ENCODE data around the gene UBXN10. TPM values are rescaled to one million over a fixed set of nuclear protein-coding genes. Genes with fewer than 3 reads are reported as not detected.

UBXN10 gene
- total and polyA plus RNA-seq, 8 donors: 0.31 to 8.0 (median 1.8) TPM

GRCh38 chr1:20202166-20202565 is 16.3 kb downstream of the UBXN10 start:
- H3K36me3 ChIP-seq: no peaks in the 10 kb centered on the region
- no peak overlapping the region for H3K4me3 ChIP-seq
- no peaks in the 10 kb centered on the region for H3K4me1 ChIP-seq
- intact Hi-C loops (cut with DNase I; ENCODE audit: low total_unique reads): no loop called here
- DNase-seq: no peak
- H3K27ac ChIP-seq: no peak overlapping the region
- WGBS, 5 donors: 81 to 90% (median 82%) methylated on average over 5 of the region's 5 CpGs
- H3K9me3 ChIP-seq: no peaks in the 10 kb centered on the region
- TF ChIP-seq EP300 (IDR thresholded peaks at IDR 0.05) (no peak), CTCF (IDR thresholded peaks at IDR 0.05) (no peak), POLR2A (IDR thresholded peaks at IDR 0.05) (no peak), POLR2AphosphoS5 (IDR thresholded peaks at IDR 0.05) (no peak)
- H3K27me3 ChIP-seq: peaks cover 0 to 26% (median 0%) of the 10 kb centered on the region in 3 donors

DNA sequence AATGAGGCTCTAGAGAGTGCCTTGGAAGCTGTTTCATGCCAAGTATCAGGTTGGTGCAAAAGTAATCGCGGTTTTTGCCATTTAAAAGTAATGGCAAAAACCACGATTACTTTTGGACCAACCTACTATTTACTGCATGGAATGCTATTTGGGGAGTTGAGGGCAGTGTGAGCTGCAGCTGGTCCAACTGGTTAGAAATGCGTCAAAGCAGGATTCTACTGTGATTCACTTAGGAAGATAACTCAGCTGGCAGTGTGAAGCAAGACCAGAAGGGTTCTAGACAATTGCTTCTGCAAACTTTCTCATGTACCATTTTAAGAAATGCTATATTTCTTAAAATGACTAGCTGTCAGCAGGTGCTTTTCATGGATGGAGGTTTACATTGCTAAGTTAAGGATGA is 21.6 kb downstream of the UBXN10 start:
- TF ChIP-seq POLR2AphosphoS5 (IDR thresholded peaks at IDR 0.05): no peak
- TF ChIP-seq CTCF (IDR thresholded peaks at IDR 0.05): no peak
- TF ChIP-seq EP300 (IDR thresholded peaks at IDR 0.05): no peak
- no peak for TF ChIP-seq POLR2A (IDR thresholded peaks at IDR 0.05)
- Histone ChIP-seq H3K27me3 (peaks cover 0 to 45% (median 4%) of the 10 kb centered on the region in 3 donors), H3K27ac (no peak overlapping the region), H3K9me3 (no peaks in the 10 kb centered on the region), H3K4me3 (no peak overlapping the region), H3K4me1 (peaks cover 0 to 6% (median 2%) of the 10 kb centered on the region in 4 donors), H3K36me3 (no peaks in the 10 kb centered on the region)
- intact Hi-C loops (cut with DNase I; ENCODE audit: low total_unique reads): no loop called here
- no peak for DNase-seq
- WGBS, 5 donors: 63 to 89% (median 79%) methylated on average over 4 of the region's 4 CpGs

DNA sequence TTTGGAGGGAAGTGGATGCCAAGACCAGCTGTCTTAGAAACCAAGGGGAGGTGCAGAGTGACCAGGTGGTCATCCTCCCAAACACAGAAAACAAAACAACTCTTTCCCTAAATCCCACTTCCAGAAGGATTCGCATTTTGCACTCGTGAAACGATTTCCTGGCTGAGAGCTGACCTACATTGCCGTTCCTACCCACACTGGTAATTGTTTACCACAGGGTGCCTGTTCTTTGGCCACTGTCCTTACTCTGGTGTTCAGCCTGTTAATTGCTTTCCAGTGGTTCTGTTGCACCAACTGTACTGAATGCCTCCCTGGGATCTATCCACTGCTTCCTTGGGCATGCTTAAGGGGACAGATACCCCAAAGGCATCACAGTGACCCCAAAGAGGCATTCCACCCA is 23.6 kb downstream of the UBXN10 start:
- no peak for TF ChIP-seq EP300 (IDR thresholded peaks at IDR 0.05)
- TF ChIP-seq POLR2A (IDR thresholded peaks at IDR 0.05): no peak
- no peak for TF ChIP-seq POLR2AphosphoS5 (IDR thresholded peaks at IDR 0.05)
- no peak overlapping the region for H3K27ac ChIP-seq
- no peak overlapping the region for H3K4me3 ChIP-seq
- peaks cover 0 to 51% (median 13%) of the 10 kb centered on the region in 3 donors for H3K27me3 ChIP-seq
- 67 to 71% (median 69%) methylated on average over 4 of the region's 4 CpGs for WGBS, 5 donors
- DNase-seq: no peak
- no peaks in the 10 kb centered on the region for H3K9me3 ChIP-seq
- H3K36me3 ChIP-seq: no peaks in the 10 kb centered on the region
- intact Hi-C loops (cut with DNase I; ENCODE audit: low total_unique reads): no loop called here
- H3K4me1 ChIP-seq: peaks cover 0 to 14% (median 10%) of the 10 kb centered on the region in 4 donors

GRCh38 chr1:20210736-20211460 is 25.0 kb downstream of the UBXN10 start:
- Histone ChIP-seq H3K36me3 (no peaks in the 10 kb centered on the region), H3K27me3 (peaks cover 0 to 63% (median 23%) of the 10 kb centered on the region in 3 donors), H3K4me1 (peaks cover 0 to 14% (median 10%) of the 10 kb centered on the region in 4 donors), H3K27ac (no peak overlapping the region), H3K4me3 (no peak overlapping the region), H3K9me3 (no peaks in the 10 kb centered on the region)
- TF ChIP-seq EP300 (IDR thresholded peaks at IDR 0.05) (no peak), CTCF (IDR thresholded peaks at IDR 0.05) (no peak), POLR2A (IDR thresholded peaks at IDR 0.05) (no peak), POLR2AphosphoS5 (IDR thresholded peaks at IDR 0.05) (no peak)
- DNase-seq: peak in 1 of 2 donors; percentile 11
- WGBS, 5 donors: 79 to 87% (median 84%) methylated on average over 10 of the region's 10 CpGs
- intact Hi-C loops (cut with DNase I; ENCODE audit: low total_unique reads): loop anchor here (5.0 kb wide), 1 partner anchor 281 kb away; no protein-coding TSS in a partner anchor

- H3K4me1 ChIP-seq: peaks cover 0 to 14% (median 10%) of the 10 kb centered on the region in 4 donors
- intact Hi-C loops (cut with DNase I; ENCODE audit: low total_unique reads): loop anchor here (5.0 kb wide), 1 partner anchor 281 kb away; no protein-coding TSS in a partner anchor
- no peak overlapping the region for H3K4me3 ChIP-seq
- no peaks in the 10 kb centered on the region for H3K36me3 ChIP-seq
- no peak overlapping the region for H3K27ac ChIP-seq
- peaks cover 0 to 70% (median 25%) of the 10 kb centered on the region in 3 donors for H3K27me3 ChIP-seq
- no peak for TF ChIP-seq POLR2AphosphoS5 (IDR thresholded peaks at IDR 0.05)
- no peak for TF ChIP-seq CTCF (IDR thresholded peaks at IDR 0.05)
- TF ChIP-seq POLR2A (IDR thresholded peaks at IDR 0.05): no peak
- TF ChIP-seq EP300 (IDR thresholded peaks at IDR 0.05): no peak
- no peak for DNase-seq
- WGBS, 5 donors: 39 to 60% (median 48%) methylated on average over 3 to 4 of the region's 4 CpGs
- H3K9me3 ChIP-seq: peaks cover 0 to 2% (median 0%) of the 10 kb centered on the region in 4 donors
Observed at GRCh38 chr1:20211511-20211931, 25.6 kb downstream of the UBXN10 start.
